ENCODE data around the gene SIRPD. TPM values are rescaled to one million over a fixed set of nuclear protein-coding genes. Genes with fewer than 3 reads are reported as not detected.

The SIRPD gene
- total RNA-seq (2021; fragmentation: NEBNext Ultra II Directional; extraction: Animal tissue kit (Norgen Biotek cat#: 25700)): not detected
- long read RNA-seq: 0 reads

DNA sequence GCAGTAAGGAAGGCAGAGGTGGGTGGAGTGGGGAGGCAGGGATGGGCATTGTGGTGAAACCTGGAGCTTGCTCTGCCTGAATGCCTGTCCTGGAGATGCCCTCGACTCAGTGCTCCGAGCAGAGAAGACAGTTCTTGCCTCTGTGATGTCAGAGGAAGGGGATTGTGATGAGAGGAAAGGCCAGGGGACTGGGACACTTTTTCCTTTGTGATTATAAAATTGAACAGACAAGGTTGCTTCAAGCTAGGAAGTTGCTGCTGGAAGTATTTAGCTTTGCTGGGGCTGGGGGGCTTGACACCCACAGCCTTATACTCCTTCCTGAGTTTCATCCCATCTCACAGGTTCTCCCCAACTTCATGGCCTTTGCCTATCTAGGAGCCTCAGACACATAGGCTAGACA, at the start of gene SIRPD:
TSS of gene SIRPD (minus strand) at position 101 of the 400 bp plus-strand sequence. CDS start at position 49, 52 bp downstream.
- Mint-ChIP-seq H3K36me3 (ENCODE audit: low read depth) (peaks cover 7% of the 10 kb centered on the region; the same call in 1 of the 2 replicates), H3K4me3 (no peak within 1 kb of the TSS), H3K27me3 (ENCODE audit: insufficient read depth) (peaks cover 49% of the 10 kb centered on the region), H3K9me3 (peaks cover 6% of the 10 kb centered on the region), H3K27ac (no peak within 1 kb of the TSS), H3K4me1 (ENCODE audit: low read depth) (no peaks in the 10 kb centered on the region)
- TF ChIP-seq, protein P1, sequence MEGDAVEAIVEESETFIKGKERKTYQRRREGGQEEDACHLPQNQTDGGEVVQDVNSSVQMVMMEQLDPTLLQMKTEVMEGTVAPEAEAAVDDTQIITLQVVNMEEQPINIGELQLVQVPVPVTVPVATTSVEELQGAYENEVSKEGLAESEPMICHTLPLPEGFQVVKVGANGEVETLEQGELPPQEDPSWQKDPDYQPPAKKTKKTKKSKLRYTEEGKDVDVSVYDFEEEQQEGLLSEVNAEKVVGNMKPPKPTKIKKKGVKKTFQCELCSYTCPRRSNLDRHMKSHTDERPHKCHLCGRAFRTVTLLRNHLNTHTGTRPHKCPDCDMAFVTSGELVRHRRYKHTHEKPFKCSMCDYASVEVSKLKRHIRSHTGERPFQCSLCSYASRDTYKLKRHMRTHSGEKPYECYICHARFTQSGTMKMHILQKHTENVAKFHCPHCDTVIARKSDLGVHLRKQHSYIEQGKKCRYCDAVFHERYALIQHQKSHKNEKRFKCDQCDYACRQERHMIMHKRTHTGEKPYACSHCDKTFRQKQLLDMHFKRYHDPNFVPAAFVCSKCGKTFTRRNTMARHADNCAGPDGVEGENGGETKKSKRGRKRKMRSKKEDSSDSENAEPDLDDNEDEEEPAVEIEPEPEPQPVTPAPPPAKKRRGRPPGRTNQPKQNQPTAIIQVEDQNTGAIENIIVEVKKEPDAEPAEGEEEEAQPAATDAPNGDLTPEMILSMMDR (IDR thresholded peaks at IDR 0.05): no peak
- no peak for DNase-seq

DNA sequence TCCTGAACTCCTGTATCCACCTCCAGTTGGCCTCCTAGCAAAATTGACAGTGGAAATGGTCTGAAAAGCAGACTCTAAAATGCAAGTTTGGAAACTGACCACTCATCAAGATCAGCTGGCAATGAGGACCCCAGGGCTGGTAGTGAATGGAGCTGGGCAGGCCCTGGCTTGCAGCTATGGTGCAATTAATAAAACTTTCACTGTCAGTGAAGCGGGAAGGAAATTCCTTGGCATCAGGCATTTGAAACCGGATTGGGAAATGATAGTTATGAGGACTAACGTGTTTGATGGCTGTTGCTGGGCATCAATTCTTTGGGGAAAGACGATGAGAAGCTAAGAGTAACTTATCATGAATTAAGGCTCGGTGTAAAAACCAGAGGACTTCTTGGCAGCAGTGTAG, 43.2 kb upstream of the SIRPD start:
- no peak for DNase-seq
- Mint-ChIP-seq H3K9me3 (no peaks in the 10 kb centered on the region), H3K36me3 (ENCODE audit: low read depth) (no peaks in the 10 kb centered on the region), H3K4me3 (no peak overlapping the region), H3K27me3 (ENCODE audit: insufficient read depth) (no peaks in the 10 kb centered on the region), H3K4me1 (ENCODE audit: low read depth) (no peaks in the 10 kb centered on the region), H3K27ac (no peak overlapping the region)
- TF ChIP-seq, protein P1 (IDR thresholded peaks at IDR 0.05): no peak

DNA sequence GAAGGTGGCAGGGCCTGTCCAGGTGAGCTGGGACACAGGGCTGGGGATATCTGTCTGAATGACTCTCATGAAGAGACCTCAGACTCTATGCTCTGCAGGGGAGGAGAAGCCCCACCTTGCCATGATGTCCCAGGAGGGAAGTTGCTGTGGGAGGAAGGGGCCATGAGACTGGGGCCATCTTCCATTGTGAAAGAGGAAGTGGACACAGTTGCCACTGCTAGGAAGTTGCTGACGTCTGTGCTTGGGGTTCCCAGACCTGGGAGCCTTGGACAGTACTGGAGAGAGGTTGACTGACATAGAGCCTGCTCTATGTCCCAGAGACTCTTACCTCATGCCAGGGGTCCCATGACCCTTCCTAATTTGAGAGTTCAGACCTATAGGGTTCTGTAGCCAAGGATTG, 37.8 kb upstream of the SIRPD start:
- no peaks in the 10 kb centered on the region for H3K9me3 Mint-ChIP-seq
- no peaks in the 10 kb centered on the region for H3K27me3 Mint-ChIP-seq (ENCODE audit: insufficient read depth)
- H3K4me1 Mint-ChIP-seq (ENCODE audit: low read depth): no peaks in the 10 kb centered on the region
- H3K36me3 Mint-ChIP-seq (ENCODE audit: low read depth): no peaks in the 10 kb centered on the region
- H3K27ac Mint-ChIP-seq: no peak overlapping the region
- no peak for DNase-seq
- no peak overlapping the region for H3K4me3 Mint-ChIP-seq
- TF ChIP-seq, protein P1 (IDR thresholded peaks at IDR 0.05): no peak

DNA sequence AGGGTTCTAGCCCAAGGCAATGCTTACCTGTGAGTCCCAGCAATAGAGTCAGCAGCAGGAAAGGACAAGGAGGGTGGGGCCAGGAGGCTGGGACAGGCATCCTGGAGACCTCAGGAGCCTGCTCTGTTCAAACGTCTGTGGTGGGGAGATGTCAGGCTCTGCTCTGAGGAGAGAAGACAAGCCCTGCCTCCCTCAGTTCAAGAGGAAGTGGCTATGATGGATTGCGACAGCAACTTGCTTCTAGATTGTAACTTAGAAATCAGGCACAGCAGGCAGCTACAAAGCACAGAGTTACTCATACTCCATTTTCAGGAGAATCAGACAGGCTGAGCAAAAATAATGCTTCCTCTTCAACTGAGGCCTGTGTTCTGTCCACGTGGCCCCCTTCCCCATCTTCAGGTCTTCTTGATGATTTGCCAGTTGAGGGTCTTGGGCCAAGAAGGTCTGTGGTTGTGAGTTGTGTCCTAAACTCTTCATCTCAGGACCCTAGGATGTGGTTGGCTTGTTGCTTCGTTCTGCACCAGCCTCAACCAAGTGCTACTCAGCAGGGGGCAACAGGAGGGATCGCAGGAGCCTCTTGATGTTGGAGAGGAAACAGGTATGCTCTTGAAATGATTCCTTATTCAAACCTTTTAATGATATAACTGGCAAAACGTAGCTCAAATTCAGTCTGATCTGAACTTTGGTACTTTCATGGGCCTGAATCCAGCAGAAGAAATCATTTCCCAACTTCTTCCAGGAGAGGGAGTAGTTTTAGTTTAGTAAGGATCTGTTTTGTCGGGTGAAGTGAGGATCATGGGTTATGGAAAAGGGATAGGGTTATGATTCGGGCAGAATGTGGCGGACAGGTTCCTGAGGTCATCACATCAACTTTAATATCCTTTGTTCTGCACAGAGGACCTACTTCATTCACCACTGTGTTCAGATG, 31.3 kb upstream of the SIRPD start:
- no peak overlapping the region for H3K4me3 Mint-ChIP-seq
- TF ChIP-seq, protein P1 (IDR thresholded peaks at IDR 0.05): no peak
- no peaks in the 10 kb centered on the region for H3K27me3 Mint-ChIP-seq (ENCODE audit: insufficient read depth)
- H3K4me1 Mint-ChIP-seq (ENCODE audit: low read depth): no peaks in the 10 kb centered on the region
- no peaks in the 10 kb centered on the region for H3K9me3 Mint-ChIP-seq
- no peak for DNase-seq
- no peaks in the 10 kb centered on the region for H3K36me3 Mint-ChIP-seq (ENCODE audit: low read depth)
- H3K27ac Mint-ChIP-seq: no peak overlapping the region

DNA sequence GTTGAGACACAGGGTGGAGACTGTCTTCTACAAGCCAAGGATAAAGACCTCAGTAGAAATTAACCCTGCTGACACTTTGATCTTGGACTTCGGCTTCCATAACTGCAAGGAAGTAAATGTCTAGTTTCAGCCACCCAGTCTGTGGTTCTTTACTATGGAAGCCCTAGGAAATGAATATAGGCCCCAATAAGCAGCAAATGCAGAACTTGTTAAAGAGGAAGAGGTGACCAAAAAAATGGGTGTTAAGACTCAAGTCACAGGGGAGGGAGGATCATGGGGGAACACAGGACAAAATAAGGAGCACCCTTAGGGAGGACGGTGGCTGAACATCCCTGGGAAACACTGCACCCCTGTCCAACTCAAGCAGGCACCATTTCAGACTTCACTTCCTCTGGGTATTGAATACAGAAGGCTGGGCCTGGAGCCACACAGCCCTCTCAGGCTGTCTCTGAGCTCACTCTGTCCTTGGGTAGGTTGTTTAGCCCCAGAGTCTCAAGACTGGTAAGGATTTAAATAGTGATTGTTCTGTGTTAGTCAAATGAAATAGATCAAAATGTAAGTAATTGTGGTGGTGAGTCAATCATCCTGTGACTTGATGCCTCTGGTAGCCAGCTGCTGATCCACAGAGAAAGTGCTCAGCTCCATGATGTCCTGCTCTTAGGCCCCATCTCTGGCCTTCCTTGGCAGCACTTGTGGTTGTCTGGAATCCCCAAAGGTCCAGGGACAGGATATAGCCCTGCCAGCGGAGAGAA, 30.5 kb upstream of the SIRPD start:
- Mint-ChIP-seq H3K4me3 (no peak overlapping the region), H3K9me3 (no peaks in the 10 kb centered on the region), H3K27ac (no peak overlapping the region), H3K27me3 (ENCODE audit: insufficient read depth) (no peaks in the 10 kb centered on the region), H3K36me3 (ENCODE audit: low read depth) (no peaks in the 10 kb centered on the region), H3K4me1 (ENCODE audit: low read depth) (no peaks in the 10 kb centered on the region)
- no peak for DNase-seq
- TF ChIP-seq, protein P1 (IDR thresholded peaks at IDR 0.05): no peak

Measured in HFFc6 (cell line).